BE2C (cell line): ENCODE measurements around the gene STUB1.

Experiments used
- DNase-seq: peaks from one replicate; pipeline ENCODE4 v3.0.0-alpha.2; 2020
- H3K27me3 ChIP-seq: fragments of 250-450 bp; sonication (Bioruptor Pico); 2 replicates; pipeline ENCODE4 v1.5.1; 2020; ENCODE audit warnings: mild to moderate bottlenecking
- H3K36me3 ChIP-seq: fragments of 250-450 bp; sonication (Bioruptor Pico); 2 replicates; pipeline ENCODE4 v1.5.1; 2020; ENCODE audit warnings: mild to moderate bottlenecking
- H3K4me1 ChIP-seq: fragments of 250-450 bp; sonication (Bioruptor Pico); 2 replicates; pipeline ENCODE4 v1.5.1; 2020
- H3K4me3 ChIP-seq: 2 replicates; pipeline ENCODE4 v1.5.1; 2011; ENCODE audit warnings: low read depth, low read length
- H3K9me3 ChIP-seq: fragments of 250-450 bp; sonication (Bioruptor Pico); 2 replicates; pipeline ENCODE4 v1.5.1; 2020
- TF ChIP-seq, protein P1 (sequence below): IDR thresholded peaks from 2 replicates; pipeline ENCODE4 v1.5.1; 2012; ENCODE audit warnings: mild to moderate bottlenecking, low read depth, low read length

Gene STUB1

DNA sequence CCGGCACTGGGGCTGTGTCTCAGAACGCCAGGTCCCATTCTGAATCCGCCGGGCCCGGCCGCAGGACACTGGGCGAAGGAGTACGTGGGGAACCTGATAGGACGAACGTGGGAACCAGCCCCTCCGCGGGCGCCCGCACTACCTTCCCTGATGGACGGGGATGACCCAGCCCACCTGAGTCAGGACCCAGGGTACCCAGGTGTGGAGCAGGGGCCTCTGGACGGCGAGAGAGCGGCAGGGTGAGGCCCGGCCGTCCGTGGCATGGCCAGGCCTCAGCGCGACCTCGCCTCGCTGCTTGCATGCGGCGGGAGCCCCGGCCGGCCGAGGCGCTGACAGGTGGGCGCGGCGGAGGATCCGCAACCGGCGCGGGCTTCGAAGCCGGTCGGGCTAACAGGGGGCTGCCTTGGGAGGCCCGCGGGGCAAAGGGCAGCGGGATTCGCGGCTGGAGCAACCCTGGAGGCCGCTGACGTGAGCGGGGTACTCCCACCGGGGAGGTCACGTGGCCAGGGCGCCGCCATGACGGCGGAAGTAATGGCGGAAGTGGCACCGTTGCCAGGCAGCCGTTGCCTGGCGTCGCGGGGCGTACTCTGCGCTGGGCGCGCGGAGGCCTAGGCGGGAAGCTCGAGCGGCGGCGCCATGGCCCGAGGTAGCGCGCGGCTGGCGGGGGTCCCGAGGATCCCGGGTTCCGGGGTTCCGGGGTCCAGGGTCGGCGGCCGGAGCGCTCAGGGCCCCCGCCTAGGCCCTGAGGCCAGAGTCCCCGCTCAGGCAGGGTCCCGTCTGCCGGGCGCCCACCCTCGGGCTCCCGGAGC is 31.2 kb upstream of the STUB1 start, which contains the start of gene WDR90:
Gene WDR90 (plus strand): TSS at position 585 of the 809 bp plus-strand sequence. CDS start 52 bp downstream, at position 637.
- Histone ChIP-seq H3K27me3 (no peaks in the 10 kb centered on the region), H3K4me3 (peak within 1 kb of the TSS; percentile 82), H3K9me3 (no peaks in the 10 kb centered on the region), H3K36me3 (no peaks in the 10 kb centered on the region; the same call in 1 of the 2 replicates), H3K4me1 (no peaks in the 10 kb centered on the region)
- TF ChIP-seq, protein P1, sequence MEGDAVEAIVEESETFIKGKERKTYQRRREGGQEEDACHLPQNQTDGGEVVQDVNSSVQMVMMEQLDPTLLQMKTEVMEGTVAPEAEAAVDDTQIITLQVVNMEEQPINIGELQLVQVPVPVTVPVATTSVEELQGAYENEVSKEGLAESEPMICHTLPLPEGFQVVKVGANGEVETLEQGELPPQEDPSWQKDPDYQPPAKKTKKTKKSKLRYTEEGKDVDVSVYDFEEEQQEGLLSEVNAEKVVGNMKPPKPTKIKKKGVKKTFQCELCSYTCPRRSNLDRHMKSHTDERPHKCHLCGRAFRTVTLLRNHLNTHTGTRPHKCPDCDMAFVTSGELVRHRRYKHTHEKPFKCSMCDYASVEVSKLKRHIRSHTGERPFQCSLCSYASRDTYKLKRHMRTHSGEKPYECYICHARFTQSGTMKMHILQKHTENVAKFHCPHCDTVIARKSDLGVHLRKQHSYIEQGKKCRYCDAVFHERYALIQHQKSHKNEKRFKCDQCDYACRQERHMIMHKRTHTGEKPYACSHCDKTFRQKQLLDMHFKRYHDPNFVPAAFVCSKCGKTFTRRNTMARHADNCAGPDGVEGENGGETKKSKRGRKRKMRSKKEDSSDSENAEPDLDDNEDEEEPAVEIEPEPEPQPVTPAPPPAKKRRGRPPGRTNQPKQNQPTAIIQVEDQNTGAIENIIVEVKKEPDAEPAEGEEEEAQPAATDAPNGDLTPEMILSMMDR = no peak
- DNase-seq = peak; percentile 97

GRCh38 chr16:649631-650030 is 30.6 kb upstream of the STUB1 start:
- Histone ChIP-seq H3K36me3 (no peaks in the 10 kb centered on the region; the same call in 1 of the 2 replicates), H3K27me3 (no peaks in the 10 kb centered on the region), H3K4me1 (no peaks in the 10 kb centered on the region), H3K9me3 (no peaks in the 10 kb centered on the region), H3K4me3 (peak overlapping the region; percentile 82)
- DNase-seq = no peak
- TF ChIP-seq, protein P1 = no peak

- no peaks in the 10 kb centered on the region for H3K9me3 ChIP-seq
- no peaks in the 10 kb centered on the region for H3K4me1 ChIP-seq
- TF ChIP-seq, protein P1 = no peak
- H3K36me3 ChIP-seq = peaks cover 14% of the 10 kb centered on the region
- H3K4me3 ChIP-seq = no peak overlapping the region
- no peaks in the 10 kb centered on the region for H3K27me3 ChIP-seq
- no peak for DNase-seq
These were observed 28.4 kb upstream of the STUB1 start for GRCh38 chr16:651844-652243.

- TF ChIP-seq, protein P1 = no peak
- H3K4me1 ChIP-seq = no peaks in the 10 kb centered on the region
- no peak overlapping the region for H3K4me3 ChIP-seq
- H3K36me3 ChIP-seq = peaks cover 20% of the 10 kb centered on the region
- no peak for DNase-seq
- H3K27me3 ChIP-seq = no peaks in the 10 kb centered on the region
- H3K9me3 ChIP-seq = no peaks in the 10 kb centered on the region
These were observed 27.5 kb upstream of the STUB1 start for GRCh38 chr16:652454-653305.

GRCh38 chr16:654034-654433 is 26.2 kb upstream of the STUB1 start:
- peaks cover 30% of the 10 kb centered on the region for H3K36me3 ChIP-seq
- no peak overlapping the region for H3K4me3 ChIP-seq
- H3K4me1 ChIP-seq = no peaks in the 10 kb centered on the region
- H3K27me3 ChIP-seq = no peaks in the 10 kb centered on the region
- no peaks in the 10 kb centered on the region for H3K9me3 ChIP-seq
- TF ChIP-seq, protein P1 = no peak
- DNase-seq = no peak
